Mesendoderm (in vitro differentiated cells): ENCODE results near the gene CPSF7.
"Not testable (repeated sequence)": the region's sequence is repeated elsewhere in the genome, so short reads cannot be mapped to it uniquely, and the experiment has no call there.

Source experiments
- DNase-seq: peaks from one replicate; pipeline ENCODE4 v3.0.0; 2013
- H2AK5ac ChIP-seq: 2 replicates; pipeline ENCODE4 v1.6.1; 2013; ENCODE audit warnings: low read length, inconsistent platforms
- H2BK120ac ChIP-seq: 2 replicates; pipeline ENCODE4 v1.6.1; 2013; ENCODE audit warnings: low read depth, mild to moderate bottlenecking, low read length, moderate library complexity, mixed read lengths
- H2BK15ac ChIP-seq: replicated peaks from 2 replicates; pipeline ENCODE4 v1.6.1; 2013; ENCODE audit warnings: low read depth, mild to moderate bottlenecking, moderate library complexity
- H2BK5ac ChIP-seq: 2 replicates; pipeline ENCODE4 v1.6.1; 2013; ENCODE audit warnings: low read length, inconsistent platforms
- H3K18ac ChIP-seq: 2 replicates; pipeline ENCODE4 v1.6.1; 2013; ENCODE audit warnings: mild to moderate bottlenecking, low read length, mixed read lengths
- H3K23ac ChIP-seq: one replicate; pipeline ENCODE4 v1.6.1; 2013; ENCODE audit warnings: low read length
- H3K27ac ChIP-seq: 2 replicates; pipeline ENCODE4 v1.5.1; 2013; ENCODE audit warnings: low read depth, mild to moderate bottlenecking, inconsistent platforms, low read length, moderate library complexity
- H3K27me3 ChIP-seq: 2 replicates; pipeline ENCODE4 v1.6.1; 2013; ENCODE audit warnings: low read length, control low read depth, mild to moderate bottlenecking, inconsistent platforms; ENCODE audit not compliant: insufficient read depth, poor library complexity
- H3K36me3 ChIP-seq: 2 replicates; pipeline ENCODE4 v1.6.1; 2013; ENCODE audit warnings: low read length, inconsistent platforms; ENCODE audit not compliant: control insufficient read depth, insufficient read depth
- H3K4ac ChIP-seq: one replicate; pipeline ENCODE4 v1.6.1; 2013; ENCODE audit warnings: low read depth, mild to moderate bottlenecking, low read length, moderate library complexity
- H3K4me1 ChIP-seq: 2 replicates; pipeline ENCODE4 v1.6.1; 2013; ENCODE audit warnings: low read depth, low read length, inconsistent platforms; ENCODE audit not compliant: control insufficient read depth
- H3K4me2 ChIP-seq: 2 replicates; pipeline ENCODE4 v1.6.1; 2013; ENCODE audit warnings: low read length
- H3K4me3 ChIP-seq: 2 replicates; pipeline ENCODE4 v1.5.1; 2013; ENCODE audit warnings: mild to moderate bottlenecking, low read length
- H3K56ac ChIP-seq: one replicate; pipeline ENCODE4 v1.6.1; 2013; ENCODE audit warnings: low read length
- H3K79me1 ChIP-seq: 2 replicates; pipeline ENCODE4 v1.6.1; 2013; ENCODE audit warnings: low read length, inconsistent platforms
- H3K79me2 ChIP-seq: 2 replicates; pipeline ENCODE4 v1.6.1; 2013; ENCODE audit warnings: mild to moderate bottlenecking, low read length; ENCODE audit not compliant: control insufficient read depth, insufficient read depth
- H3K9ac ChIP-seq: 2 replicates; pipeline ENCODE4 v1.6.1; 2013; ENCODE audit warnings: low read length, inconsistent platforms
- H4K5ac ChIP-seq: one replicate; pipeline ENCODE4 v1.6.1; 2013; ENCODE audit warnings: low read length
- H4K8ac ChIP-seq: one replicate; pipeline ENCODE4 v1.6.1; 2013; ENCODE audit warnings: low read depth, mild to moderate bottlenecking, control low read depth, low read length, moderate library complexity
- WGBS: extraction: QIAGEN DNeasy Blood & Tissue Kit; methylation state at CpG from one replicate; pipeline ENCODE4 v1.1.7; 2013; ENCODE audit warnings: low lambda C conversion rate, missing lambda C conversion rate; ENCODE audit not compliant: insufficient coverage; ENCODE audit errors: extremely low coverage; 5-methylcytosine and 5-hydroxymethylcytosine counted together

Gene CPSF7

GRCh38 chr11:61437496-61437895, 7.7 kb upstream of the CPSF7 start:
- H3K4ac ChIP-seq, result no peak overlapping the region
- H2AK5ac ChIP-seq, result no peak overlapping the region
- H3K4me1 ChIP-seq, result no peaks in the 10 kb centered on the region
- no peak for DNase-seq
- H3K4me2 ChIP-seq, result no peak overlapping the region
- H3K36me3 ChIP-seq, result peaks cover 12% of the 10 kb centered on the region
- peaks cover 35% of the 10 kb centered on the region for H3K79me2 ChIP-seq
- H4K5ac ChIP-seq, result no peak overlapping the region
- no peaks in the 10 kb centered on the region for H3K27me3 ChIP-seq
- H2BK5ac ChIP-seq, result no peak overlapping the region
- H4K8ac ChIP-seq, result no peak overlapping the region
- peaks cover 22% of the 10 kb centered on the region for H3K79me1 ChIP-seq
- H3K27ac ChIP-seq, result no peak overlapping the region
- H3K4me3 ChIP-seq, result no peak overlapping the region
- no peak overlapping the region for H3K18ac ChIP-seq
- H3K23ac ChIP-seq, result no peak overlapping the region
- H2BK120ac ChIP-seq, result no peak overlapping the region
- WGBS, result no CpG with 5 or more reads among the region's 5 CpGs
- H3K9ac ChIP-seq, result no peak overlapping the region
- no peak overlapping the region for H2BK15ac ChIP-seq
- no peak overlapping the region for H3K56ac ChIP-seq

- H4K5ac ChIP-seq, DNase-seq, H2BK15ac ChIP-seq, H3K18ac ChIP-seq, H2BK120ac ChIP-seq, H3K27ac ChIP-seq, H3K27me3 ChIP-seq, H4K8ac ChIP-seq, H3K23ac ChIP-seq, H2AK5ac ChIP-seq, H3K4ac ChIP-seq, H3K4me3 ChIP-seq, H3K36me3 ChIP-seq, H2BK5ac ChIP-seq, H3K4me1 ChIP-seq: not testable (repeated sequence)
- H3K4me2 ChIP-seq, result peak overlapping the region; percentile 25
- H3K56ac ChIP-seq, result peak overlapping the region; percentile 56
- peaks cover 13% of the 10 kb centered on the region for H3K79me1 ChIP-seq
- H3K79me2 ChIP-seq, result peaks cover 47% of the 10 kb centered on the region
- WGBS, result no CpG with 5 or more reads among the region's 10 CpGs
- peak overlapping the region; percentile 32 for H3K9ac ChIP-seq
Measured at GRCh38 chr11:61430839-61431238, 1.1 kb upstream of the CPSF7 start.

- peak overlapping the region; percentile 99 for H3K27ac ChIP-seq
- peak overlapping the region; percentile 96 for H3K9ac ChIP-seq
- no CpG with 5 or more reads among the region's 37 CpGs for WGBS
- H2BK5ac ChIP-seq, result peak overlapping the region; percentile 85
- H3K79me2 ChIP-seq, result peaks cover 53% of the 10 kb centered on the region
- peak overlapping the region; percentile 98 for H3K4me2 ChIP-seq
- H3K36me3 ChIP-seq, result peaks cover 9% of the 10 kb centered on the region
- peak; percentile 86 for DNase-seq
- no peak overlapping the region for H2AK5ac ChIP-seq
- H3K56ac ChIP-seq, result peak overlapping the region; percentile 97
- peak overlapping the region; percentile 88 for H3K4me3 ChIP-seq
- no peak overlapping the region for H3K23ac ChIP-seq
- no peaks in the 10 kb centered on the region for H3K27me3 ChIP-seq
- no peak overlapping the region for H2BK120ac ChIP-seq
- H3K4me1 ChIP-seq, result no peaks in the 10 kb centered on the region
- no peak overlapping the region for H4K8ac ChIP-seq
- H4K5ac ChIP-seq, result no peak overlapping the region
- H3K4ac ChIP-seq, result peak overlapping the region; percentile 95
- no peak overlapping the region for H2BK15ac ChIP-seq
- H3K18ac ChIP-seq, result peak overlapping the region; percentile 95
- H3K79me1 ChIP-seq, result peaks cover 16% of the 10 kb centered on the region
Measured at GRCh38 chr11:61429346-61429690, 457 bp downstream of the CPSF7 start.

GRCh38 chr11:61425367-61426131, 4.2 kb downstream of the CPSF7 start:
- WGBS, result no CpG with 5 or more reads among the region's 1 CpG

GRCh38 chr11:61422226-61422625, 7.5 kb downstream of the CPSF7 start:
- Histone ChIP-seq H3K56ac (no peak overlapping the region), H3K4me1 (no peaks in the 10 kb centered on the region), H3K23ac (no peak overlapping the region), H3K4me3 (no peak overlapping the region), H3K18ac (no peak overlapping the region), H3K27ac (no peak overlapping the region), H3K27me3 (no peaks in the 10 kb centered on the region), H2BK5ac (no peak overlapping the region), H2BK120ac (no peak overlapping the region), H3K79me1 (peaks cover 20% of the 10 kb centered on the region), H3K9ac (no peak overlapping the region), H3K4me2 (no peak overlapping the region), H3K4ac (no peak overlapping the region), H3K79me2 (peaks cover 16% of the 10 kb centered on the region), H4K8ac (no peak overlapping the region), H3K36me3 (peaks cover 22% of the 10 kb centered on the region), H4K5ac (no peak overlapping the region), H2BK15ac (no peak overlapping the region), H2AK5ac (no peak overlapping the region)
- DNase-seq, result no peak
- no CpG with 5 or more reads among the region's 3 CpGs for WGBS

More at GRCh38 chr11:61425367-61426131, 4.2 kb downstream of the CPSF7 start:
- H3K9ac ChIP-seq, result no peak overlapping the region
- no peak overlapping the region for H2AK5ac ChIP-seq
- no peak overlapping the region for H2BK15ac ChIP-seq
- H3K4ac ChIP-seq, result no peak overlapping the region
- no peak overlapping the region for H3K18ac ChIP-seq
- DNase-seq, result no peak
- H4K8ac ChIP-seq, result no peak overlapping the region
- H3K79me2 ChIP-seq, result peaks cover 29% of the 10 kb centered on the region
- H3K4me1 ChIP-seq, result no peaks in the 10 kb centered on the region
- no peak overlapping the region for H3K56ac ChIP-seq
- H3K27ac ChIP-seq, result no peak overlapping the region
- no peak overlapping the region for H3K23ac ChIP-seq
- H3K4me3 ChIP-seq, result no peak overlapping the region
- peaks cover 16% of the 10 kb centered on the region for H3K79me1 ChIP-seq
- no peak overlapping the region for H4K5ac ChIP-seq
- H3K36me3 ChIP-seq, result peaks cover 15% of the 10 kb centered on the region
- no peaks in the 10 kb centered on the region for H3K27me3 ChIP-seq
- no peak overlapping the region for H2BK5ac ChIP-seq
- no peak overlapping the region for H3K4me2 ChIP-seq
- H2BK120ac ChIP-seq, result no peak overlapping the region

GRCh38 chr11:61418136-61418535, 11.6 kb downstream of the CPSF7 start:
- Histone ChIP-seq H3K36me3 (peaks cover 29% of the 10 kb centered on the region), H3K23ac (no peak overlapping the region), H2BK5ac (no peak overlapping the region), H3K4me2 (no peak overlapping the region), H3K27me3 (no peaks in the 10 kb centered on the region), H3K4ac (no peak overlapping the region), H3K18ac (no peak overlapping the region), H3K27ac (no peak overlapping the region), H2AK5ac (no peak overlapping the region), H2BK120ac (no peak overlapping the region), H3K9ac (no peak overlapping the region), H3K79me2 (peaks cover 6% of the 10 kb centered on the region), H3K4me1 (no peaks in the 10 kb centered on the region), H4K8ac (no peak overlapping the region), H3K4me3 (no peak overlapping the region), H2BK15ac (no peak overlapping the region), H3K56ac (no peak overlapping the region), H4K5ac (no peak overlapping the region), H3K79me1 (peaks cover 18% of the 10 kb centered on the region)
- no peak for DNase-seq
